GM19395 (cell line): ENCODE measurements around the gene NDUFB2.
A peak's percentile ranks its signal among the peaks of the same experiment; 100 is the strongest.
"Not testable (repeated sequence)": the region's sequence is repeated elsewhere in the genome, so short reads cannot be mapped to it uniquely, and the experiment has no call there.

Source experiments
- ATAC-seq: cut with Tn5 transposase; IDR thresholded peaks from one replicate; pipeline ENCODE4 v1.9.1; 2021; ENCODE audit warnings: mild to moderate bottlenecking, moderate library complexity; ENCODE audit not compliant: unreplicated experiment

The NDUFB2 gene

DNA sequence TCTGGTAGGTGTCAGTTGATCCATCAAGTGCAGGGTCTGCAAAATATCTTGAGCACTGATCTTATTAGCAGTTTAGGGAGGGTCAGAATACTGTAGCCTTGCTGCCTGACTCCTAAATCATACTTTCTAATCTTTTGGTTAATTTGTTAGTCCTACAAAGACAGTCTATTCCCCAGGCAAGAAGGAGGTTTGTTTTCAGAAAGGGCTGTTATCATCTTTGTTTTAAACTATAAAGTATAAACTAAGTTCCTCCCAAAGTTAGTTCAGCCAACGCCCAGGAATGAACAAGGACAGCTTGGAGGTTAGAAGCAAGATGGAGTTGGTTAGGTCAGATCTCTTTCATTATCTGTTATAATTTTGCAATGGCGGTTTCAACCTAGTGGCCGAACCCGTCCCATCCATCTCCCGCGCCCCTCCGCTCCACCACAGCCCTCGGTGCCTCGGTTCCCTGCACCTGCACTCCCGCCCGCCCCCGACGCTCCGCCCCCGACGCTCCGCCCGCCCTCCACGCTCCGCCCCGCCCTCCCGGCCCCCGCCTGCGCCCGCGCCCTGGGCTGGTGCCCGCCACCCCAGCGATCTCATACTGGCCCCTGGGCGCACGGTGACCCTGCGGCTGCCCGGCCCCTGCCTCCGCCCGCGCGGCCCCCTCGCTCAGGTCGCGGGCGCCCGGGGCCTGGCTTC lies 24.0 kb upstream of the NDUFB2 start, which contains the start of gene ADCK2:
ADCK2 (plus strand) TSS at position 564 of the 681 bp plus-strand sequence. CDS start 386 bp downstream, outside the sequence.
- ATAC-seq, result peak; percentile 43

DNA sequence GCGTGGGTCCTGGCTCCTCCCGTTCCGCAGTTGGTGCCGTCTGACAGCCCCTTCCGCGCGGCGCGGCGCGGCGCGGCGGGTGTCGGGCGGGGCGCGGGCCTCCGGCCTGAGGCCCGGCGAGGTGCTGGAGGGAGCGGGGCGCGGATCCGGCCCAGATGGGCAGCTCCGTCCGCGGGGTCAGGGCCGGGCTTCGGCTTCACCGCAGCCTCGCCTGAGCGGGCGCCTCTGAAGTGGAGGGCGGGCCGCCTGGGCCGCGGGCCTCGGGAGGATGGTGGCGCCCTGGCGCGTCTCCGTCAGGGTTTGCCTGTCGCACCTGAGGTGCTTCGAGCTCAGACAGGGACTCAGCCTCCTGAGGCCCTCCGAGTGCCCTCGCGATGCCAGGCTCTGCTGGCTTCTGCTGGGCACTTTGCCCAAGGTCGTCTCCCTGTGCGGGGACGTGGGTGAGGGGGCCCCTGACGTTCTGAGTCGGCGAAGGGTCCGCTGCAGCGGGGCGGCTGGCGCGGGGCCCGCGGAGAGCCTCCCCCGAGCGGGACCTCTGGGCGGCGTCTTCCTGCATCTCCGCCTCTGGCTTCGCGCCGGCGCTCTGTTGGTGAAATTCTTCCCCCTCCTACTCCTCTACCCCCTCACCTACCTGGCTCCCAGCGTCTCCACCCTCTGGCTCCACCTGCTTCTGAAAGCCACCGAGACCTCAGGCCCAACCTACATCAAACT lies 23.3 kb upstream of the NDUFB2 start:
- peak; percentile 43 for ATAC-seq

DNA sequence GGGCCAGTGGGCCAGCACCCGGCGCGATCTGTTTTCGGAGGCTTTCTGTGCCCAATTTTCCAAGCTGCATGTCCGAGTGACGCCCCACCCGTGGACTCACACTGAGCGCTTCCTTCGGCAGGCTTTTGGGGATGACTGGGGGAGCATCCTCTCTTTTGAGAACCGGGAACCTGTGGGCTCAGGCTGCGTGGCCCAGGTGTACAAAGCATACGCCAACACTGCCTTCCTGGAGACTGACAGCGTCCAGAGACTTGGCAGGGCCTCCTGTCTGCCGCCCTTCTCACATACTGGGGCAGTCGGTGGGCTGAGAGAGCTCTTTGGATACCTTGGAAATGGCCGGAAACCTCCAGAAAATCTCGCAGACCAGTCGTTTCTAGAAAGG lies 22.7 kb upstream of the NDUFB2 start:
- no peak for ATAC-seq

DNA sequence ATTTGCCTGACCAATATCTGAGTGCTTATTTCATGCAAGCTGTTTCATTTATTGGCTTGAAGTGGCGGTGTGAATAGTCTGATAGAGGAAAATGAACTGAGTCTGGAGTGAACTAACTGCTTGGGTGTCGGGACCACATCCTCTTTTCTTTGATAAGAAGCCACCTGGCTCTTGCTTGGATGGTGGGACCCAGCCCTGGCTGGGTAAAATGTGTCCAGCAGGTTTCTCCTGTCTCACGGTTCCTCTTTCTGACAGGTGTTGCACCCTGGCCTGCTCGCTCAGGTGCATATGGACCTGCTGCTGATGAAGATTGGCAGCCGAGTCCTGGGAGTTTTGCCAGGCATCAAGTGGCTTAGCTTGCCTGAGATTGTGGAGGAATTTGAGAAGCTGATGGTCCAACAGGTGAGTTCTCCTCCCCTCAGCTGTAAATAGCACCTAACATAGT lies 22.1 kb upstream of the NDUFB2 start:
- ATAC-seq, result peak; percentile 47

DNA sequence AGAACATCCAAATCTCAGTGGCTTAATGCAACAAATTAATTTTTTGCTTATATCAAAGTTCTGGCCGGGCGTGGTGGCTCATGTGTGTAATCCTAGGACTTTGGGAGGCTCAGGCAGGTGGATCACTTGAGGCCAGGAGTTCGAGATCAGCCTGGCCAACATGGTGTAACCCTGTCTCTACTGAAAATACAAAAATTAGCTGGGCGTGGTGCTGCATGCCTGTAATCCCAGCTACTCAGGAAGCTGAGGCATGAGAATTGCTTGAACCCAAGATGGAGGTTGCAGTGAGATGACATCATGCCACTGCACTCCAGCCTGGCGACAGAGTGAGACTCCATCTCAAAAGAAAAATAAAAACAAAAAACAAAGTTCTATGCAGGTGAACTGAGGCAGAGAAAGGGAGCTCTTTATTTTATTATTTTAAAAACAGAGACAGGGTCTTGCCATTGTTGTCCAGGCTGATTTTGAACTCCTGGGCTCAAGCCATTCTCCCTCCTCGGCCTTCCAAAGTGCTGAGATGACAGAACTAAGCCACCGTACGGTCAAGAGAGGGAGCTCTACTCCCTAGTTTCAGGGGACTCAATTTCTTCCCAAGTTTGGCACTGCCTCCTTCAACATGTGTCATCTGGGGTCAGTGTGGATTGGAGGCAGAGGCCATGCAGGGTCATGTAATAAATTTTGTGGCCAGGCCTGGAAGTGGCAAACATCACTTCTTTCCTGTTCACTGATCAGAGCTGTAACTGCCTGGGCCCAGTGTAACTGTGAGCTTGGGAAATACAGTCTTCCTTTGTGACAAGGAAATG lies 21.4 kb upstream of the NDUFB2 start:
- no peak for ATAC-seq

DNA sequence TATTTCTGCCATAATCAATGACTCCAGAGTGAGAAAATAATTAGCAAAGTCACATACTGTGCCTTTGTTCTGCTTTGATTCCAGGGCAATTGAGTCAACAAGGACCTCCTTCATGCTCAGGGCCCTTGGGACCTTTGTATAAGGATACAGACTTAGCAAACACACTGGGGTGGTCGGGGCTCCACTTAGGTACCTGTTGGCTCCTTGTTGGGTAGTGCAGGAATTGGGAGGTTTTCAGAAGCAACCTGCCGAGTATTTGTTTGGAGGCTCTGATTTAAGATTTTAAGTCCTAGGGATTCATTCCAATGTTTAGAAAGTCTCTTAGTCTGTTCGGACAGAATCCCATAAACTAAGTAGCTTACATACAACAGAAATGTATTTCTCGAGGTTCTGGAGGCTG lies 20.8 kb upstream of the NDUFB2 start:
- no peak for ATAC-seq

DNA sequence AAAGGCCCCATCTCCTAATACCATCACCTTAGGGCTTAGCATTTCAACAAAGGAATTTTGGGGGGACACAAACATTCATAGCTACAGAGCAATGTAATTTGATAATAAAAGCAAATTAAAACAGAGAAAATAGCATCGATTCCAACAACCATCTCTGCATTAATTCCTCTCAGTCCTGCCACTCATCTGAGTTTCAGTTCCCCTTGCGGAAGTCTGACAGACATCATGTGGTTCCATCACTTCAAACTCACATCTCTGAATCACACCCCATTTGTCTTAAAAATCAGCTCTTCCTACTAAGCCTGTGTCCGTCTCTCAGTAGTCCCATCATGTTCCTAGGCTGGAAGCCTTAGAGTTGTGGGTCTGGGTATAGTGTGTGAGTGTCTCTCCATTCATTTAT lies 20.2 kb upstream of the NDUFB2 start:
- ATAC-seq, result peak; percentile 56

DNA sequence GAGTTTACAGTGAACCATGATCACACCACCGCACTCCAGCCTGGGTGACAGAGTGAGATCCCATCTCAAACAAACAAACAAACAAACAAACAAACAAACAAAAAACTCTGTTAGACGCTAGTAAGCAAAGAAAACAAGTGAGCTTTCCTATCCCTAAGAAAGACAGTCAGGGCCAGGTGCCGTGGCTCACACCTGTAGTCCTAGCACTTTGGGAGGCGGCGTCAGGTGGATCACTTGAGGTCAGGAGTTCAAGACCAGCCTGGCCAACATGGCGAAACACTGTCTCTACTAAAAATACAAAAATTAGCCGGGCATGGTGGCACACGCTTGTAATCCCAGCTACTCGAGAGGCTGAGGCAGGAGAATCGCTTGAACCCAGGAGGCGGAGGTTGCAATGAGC lies 19.6 kb upstream of the NDUFB2 start:
- ATAC-seq, result not testable (repeated sequence)

DNA sequence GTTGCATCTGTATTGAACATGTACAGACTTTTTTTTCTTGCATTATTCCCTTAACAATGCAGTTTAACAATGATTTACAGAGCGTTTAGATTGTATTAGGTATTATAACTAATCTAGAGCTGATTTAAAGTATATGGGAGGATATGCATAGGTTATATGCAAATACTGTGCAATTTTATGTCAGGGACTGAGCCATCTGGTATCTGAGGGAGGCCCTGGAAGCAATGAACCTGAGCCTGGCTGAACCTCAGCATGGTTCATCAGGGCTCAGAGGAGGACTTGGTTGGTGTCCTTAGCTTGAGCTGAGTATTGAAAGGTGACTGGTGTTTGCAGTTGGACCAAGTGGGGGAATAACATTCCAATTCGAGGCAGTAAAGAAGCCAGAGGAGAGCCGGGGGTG lies 19.0 kb upstream of the NDUFB2 start:
- ATAC-seq, result no peak

DNA sequence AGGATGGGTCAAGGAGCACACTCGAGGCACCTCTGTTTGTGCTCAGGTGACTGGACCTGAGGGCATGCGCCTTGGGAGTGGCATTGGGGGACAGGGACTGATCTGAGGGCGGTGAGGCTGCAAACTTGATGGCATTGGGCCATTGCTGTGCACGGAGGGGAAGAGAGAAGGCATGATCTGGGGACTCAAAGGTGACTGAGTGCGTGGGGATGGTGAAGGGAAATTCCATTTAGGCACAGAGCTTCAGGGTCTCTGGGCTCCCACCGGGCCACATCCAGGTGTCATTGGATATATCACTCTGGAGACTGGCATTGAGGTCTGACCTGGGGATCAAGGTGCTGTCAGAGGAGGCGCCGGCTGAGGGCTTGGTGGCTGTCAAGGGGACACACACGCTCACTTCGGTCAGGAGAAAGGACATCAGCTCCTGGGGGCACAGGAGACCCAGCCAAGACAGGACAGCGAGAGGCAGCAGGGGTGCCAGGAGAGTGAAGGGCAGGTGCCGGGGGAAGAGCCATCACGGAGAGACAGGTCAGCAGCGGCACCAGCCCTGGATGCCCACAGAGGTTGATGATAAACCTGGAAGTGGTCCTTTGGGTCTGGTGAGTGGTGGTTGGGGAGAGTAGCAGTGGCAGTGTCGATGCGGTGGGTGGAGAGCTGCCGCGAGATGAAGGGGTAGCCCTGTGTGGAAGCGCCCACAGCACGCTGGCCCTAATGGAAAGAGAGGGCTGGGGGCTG lies 18.3 kb upstream of the NDUFB2 start:
- no peak for ATAC-seq

DNA sequence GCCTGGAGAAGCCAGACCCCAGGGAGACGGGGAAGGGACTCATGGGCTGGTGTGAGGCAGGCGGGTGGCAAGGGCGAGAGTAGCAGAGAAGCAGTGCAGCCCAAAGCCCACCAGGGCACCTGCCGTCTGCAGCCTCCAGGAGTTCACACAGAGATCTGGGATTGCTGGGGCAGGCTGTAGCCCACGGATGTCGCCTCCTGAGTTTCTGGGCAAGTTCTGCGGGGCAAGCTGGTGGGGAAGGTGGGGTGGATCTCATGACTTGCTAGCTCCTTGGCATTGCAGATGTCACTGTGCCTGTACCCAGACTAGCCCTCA lies 17.7 kb upstream of the NDUFB2 start:
- no peak for ATAC-seq

DNA sequence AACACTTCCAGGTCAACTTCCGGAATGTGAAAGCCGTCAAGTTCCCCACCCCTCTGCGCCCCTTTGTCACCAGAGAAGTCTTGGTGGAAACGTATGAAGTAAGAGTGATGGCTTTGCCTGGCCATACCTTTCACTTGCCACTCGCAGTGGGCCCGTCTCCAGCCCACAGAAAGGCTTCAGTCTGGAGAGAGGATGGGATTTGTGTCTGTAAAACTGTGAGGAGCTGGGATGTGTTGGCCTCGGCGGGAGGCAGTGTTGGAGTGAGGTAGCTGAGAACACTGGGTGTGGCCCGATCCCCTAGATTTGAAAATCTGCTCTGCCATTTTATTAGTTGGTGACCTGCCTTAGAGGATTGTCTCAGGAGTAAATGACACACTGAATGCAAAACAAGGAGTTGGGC lies 17.3 kb upstream of the NDUFB2 start:
- ATAC-seq, result no peak

DNA sequence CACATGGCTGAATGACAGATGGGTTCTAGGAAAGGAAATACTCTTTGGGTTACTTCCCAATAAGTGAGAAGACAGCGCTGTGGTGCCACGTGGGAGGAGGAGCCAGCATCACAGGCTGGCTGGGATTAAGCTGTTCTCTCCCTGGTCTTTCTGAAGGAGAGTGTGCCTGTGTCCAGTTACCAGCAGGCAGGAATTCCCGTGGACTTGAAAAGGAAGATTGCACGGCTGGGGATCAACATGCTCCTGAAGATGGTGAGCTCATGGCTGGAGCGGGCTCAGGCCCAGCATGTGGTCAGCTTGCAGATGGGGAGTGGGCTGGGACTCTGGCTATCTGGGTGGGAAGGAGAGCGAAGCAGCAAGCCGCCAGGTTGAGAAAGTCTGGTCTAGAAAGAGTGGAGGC lies 15.6 kb upstream of the NDUFB2 start:
- ATAC-seq, result no peak

DNA sequence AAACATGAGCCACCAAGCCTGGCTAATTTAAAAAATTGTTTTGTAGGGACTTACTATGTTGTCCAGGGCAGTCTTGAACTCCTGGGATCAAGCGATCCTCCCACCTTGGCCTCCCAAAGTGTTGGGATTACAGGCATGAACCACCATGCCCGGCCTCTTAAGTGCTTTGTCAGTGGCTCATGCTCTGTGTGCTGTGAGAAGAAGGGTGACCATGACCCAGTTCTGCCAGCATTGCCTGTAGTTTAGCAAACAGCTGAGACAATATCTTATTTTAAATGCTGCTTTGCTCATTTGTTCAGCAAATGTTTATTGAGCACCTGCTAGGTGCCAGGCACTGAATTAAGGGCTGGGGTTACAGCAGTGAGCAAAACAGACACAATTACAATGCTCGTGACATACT lies 14.7 kb upstream of the NDUFB2 start:
- no peak for ATAC-seq

DNA sequence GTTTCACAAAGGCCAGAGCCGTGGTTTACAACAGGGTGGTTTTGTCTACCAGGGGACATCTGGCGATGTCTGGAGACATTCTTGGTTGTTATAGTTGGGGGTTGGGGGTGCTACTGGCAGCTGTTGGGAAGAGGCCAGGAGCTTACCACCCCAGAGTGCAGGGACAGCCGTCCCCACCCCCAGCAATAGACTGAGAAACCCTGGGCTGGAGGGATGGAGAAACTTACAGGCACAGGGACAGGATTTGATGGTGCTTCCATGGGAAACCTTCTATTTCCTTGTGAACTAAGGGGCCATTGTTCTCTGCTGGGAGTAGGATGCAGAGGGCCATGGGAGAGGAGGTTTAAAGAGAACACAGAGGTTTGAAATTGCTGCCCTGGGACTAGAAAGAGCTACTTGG lies 12.9 kb upstream of the NDUFB2 start:
- no peak for ATAC-seq

DNA sequence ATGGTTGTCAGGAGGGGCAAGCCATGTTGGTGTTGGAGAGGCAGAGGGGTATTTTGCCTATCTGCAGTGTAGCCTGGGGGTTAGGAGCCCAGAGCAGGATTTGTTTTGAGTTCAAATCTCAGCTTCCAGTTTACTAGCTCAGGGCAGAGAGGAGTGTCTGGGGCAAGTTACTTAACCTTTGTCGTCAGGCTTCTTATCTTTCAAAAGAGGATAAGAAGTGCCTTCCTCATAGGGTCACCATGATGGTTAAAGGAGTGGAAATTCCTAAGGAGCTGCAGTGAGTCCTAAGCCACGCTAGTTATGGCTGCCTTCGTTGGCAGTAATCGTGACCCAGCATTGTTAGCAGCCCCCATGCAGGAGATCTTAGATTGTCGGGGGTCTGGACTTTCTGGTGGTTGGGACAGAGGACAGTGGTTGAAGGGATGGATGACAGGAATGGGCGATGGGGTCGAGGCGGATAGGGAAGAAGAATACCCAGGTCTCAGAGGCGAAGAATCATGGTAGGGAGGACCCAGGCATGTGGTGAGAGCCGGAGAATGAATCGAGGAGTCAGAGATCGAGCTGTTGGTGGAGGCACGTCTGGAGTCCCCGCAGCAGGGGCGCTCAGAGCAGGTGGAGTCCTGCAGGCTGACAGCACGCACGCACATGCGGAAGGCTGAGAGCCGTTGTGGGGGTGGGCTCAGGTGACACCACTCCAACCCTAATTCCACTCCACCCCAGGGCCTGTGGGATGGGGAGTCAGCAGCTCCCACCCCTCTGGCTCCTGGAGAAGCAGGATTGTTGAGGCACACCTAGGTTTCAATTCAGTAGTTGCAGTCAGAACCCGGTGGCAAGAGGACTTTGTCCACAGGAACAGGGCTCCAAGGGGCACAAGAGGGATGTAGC lies 12.2 kb upstream of the NDUFB2 start:
- ATAC-seq, result no peak

DNA sequence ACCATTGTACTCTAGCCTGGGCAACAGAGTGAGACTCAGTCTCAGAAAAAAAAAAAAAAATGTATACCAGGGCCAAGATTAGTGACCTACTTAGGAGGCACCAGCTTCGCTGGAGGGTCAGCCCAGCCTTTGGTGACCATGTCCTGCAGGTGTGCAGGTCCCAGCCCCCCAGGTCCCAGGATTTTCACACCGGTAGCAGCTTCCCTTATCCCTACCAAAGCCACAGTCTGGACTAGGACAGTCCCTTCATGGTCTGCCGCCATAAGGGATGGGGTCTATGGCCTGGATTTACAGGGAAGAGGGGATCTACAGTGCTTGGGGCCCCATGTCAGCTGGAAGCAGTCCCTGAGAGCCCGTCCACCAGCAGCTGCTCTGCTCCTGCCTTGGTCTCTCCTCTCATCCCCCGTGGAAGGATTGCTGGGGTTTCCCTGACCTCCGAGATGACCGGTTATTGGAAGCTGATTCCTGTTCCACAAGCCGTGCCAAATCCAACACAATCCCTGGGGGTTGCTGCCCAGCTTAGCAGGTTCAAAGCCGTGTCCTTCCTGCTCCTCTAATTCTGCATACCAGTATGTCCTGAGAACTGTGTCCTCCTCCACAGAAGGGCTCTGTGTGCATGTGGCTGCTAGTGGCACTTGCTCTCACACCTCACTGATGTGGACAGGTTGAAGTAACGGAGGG lies 11.0 kb upstream of the NDUFB2 start:
- ATAC-seq, result no peak

DNA sequence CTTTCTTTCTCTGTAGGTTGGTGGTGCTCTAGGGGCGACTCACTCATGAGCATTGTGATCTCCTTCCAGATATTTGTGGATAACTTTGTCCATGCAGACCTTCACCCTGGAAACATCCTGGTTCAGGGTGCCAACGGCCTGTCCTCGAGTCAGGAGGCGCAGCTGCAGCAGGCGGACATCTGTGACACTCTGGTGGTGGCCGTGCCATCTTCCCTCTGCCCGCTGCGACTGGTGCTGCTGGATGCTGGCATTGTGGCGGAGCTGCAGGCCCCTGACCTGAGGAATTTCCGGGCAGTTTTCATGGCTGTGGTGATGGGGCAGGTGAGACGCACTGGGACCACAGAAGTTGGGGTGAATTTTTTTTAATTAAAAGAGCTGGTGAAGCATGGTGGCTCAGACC lies 9.6 kb upstream of the NDUFB2 start:
- no peak for ATAC-seq

DNA sequence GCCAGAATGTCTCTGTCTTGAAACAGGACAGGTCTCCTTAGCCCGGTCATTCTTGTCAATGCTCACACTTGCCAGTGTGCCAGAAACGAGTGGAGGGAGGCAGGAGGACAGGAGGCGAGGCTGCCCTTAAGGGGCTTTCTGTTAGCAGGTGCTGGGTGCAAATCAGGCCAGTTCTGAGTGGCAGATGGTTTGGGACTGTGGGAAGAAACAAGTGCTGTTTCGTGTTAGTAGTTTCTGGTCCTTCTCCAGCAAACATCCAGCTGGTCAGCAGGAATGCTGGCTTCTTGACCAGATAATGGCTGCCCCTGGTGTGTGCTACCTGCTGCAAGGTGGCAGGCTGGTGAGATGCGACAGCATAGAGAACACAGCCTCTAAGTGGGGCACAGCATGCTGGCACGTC lies 8.2 kb upstream of the NDUFB2 start:
- no peak for ATAC-seq
